ENCODE measurements around the gene SEC14L3. TPM values are rescaled to one million over a fixed set of nuclear protein-coding genes. Genes with fewer than 3 reads are reported as not detected.

Gene SEC14L3
- total and polyA plus RNA-seq, 9 donors, result not detected

GRCh38 chr22:30439836-30440235 is 32.0 kb downstream of the SEC14L3 start:
- Histone ChIP-seq H3K4me3 (no peak overlapping the region), H3K4me1 (ENCODE audit: insufficient read depth) (peaks cover 10% of the 10 kb centered on the region), H3K9me3 (no peaks in the 10 kb centered on the region), H3K27ac (no peak overlapping the region), H3K36me3 (no peaks in the 10 kb centered on the region), H3K27me3 (no peaks in the 10 kb centered on the region)
- 82 to 95% (median 92%) methylated on average over 11 of the region's 11 CpGs for WGBS, 3 donors
- DNase-seq, result no peak
- TF ChIP-seq EP300 (IDR thresholded peaks at IDR 0.05), result no peak
- TF ChIP-seq CTCF (IDR thresholded peaks at IDR 0.05), result no peak
- TF ChIP-seq POLR2A (IDR thresholded peaks at IDR 0.05), result no peak
- intact Hi-C loops (cut with DNase I), result loop anchor here in 1 of 4 donors (2.0 kb wide), 1 partner anchor 31 kb away; no protein-coding TSS in a partner anchor

- WGBS, 3 donors, result 86 to 95% (median 92%) methylated on average over 4 of the region's 4 CpGs
- H3K4me1 ChIP-seq (ENCODE audit: insufficient read depth), result peaks cover 7% of the 10 kb centered on the region
- no peak for DNase-seq
- no peak overlapping the region for H3K27ac ChIP-seq
- intact Hi-C loops (cut with DNase I), result loop anchor here in 1 of 4 donors (2.0 kb wide), 1 partner anchor 32 kb away; no protein-coding TSS in a partner anchor
- H3K4me3 ChIP-seq, result no peak overlapping the region
- H3K27me3 ChIP-seq, result no peaks in the 10 kb centered on the region
- no peaks in the 10 kb centered on the region for H3K9me3 ChIP-seq
- H3K36me3 ChIP-seq, result no peaks in the 10 kb centered on the region
- TF ChIP-seq EP300 (IDR thresholded peaks at IDR 0.05), result no peak
- TF ChIP-seq CTCF (IDR thresholded peaks at IDR 0.05), result no peak
- TF ChIP-seq POLR2A (IDR thresholded peaks at IDR 0.05), result no peak
These were observed 32.6 kb downstream of the SEC14L3 start for GRCh38 chr22:30439226-30439625.

- no peaks in the 10 kb centered on the region for H3K36me3 ChIP-seq
- DNase-seq, result no peak
- H3K4me1 ChIP-seq (ENCODE audit: insufficient read depth), result peaks cover 7% of the 10 kb centered on the region
- H3K9me3 ChIP-seq, result no peaks in the 10 kb centered on the region
- no peak overlapping the region for H3K27ac ChIP-seq
- no peak overlapping the region for H3K4me3 ChIP-seq
- no peak for TF ChIP-seq POLR2A (IDR thresholded peaks at IDR 0.05)
- TF ChIP-seq EP300 (IDR thresholded peaks at IDR 0.05), result no peak
- no peak for TF ChIP-seq CTCF (IDR thresholded peaks at IDR 0.05)
- intact Hi-C loops (cut with DNase I), result loop anchor here in 1 of 4 donors (2.0 kb wide), 1 partner anchor 32 kb away; no protein-coding TSS in a partner anchor
- H3K27me3 ChIP-seq, result no peaks in the 10 kb centered on the region
- 80 to 86% (median 82%) methylated on average over 3 of the region's 3 CpGs for WGBS, 3 donors
These were observed 33.3 kb downstream of the SEC14L3 start for GRCh38 chr22:30438559-30438958.

GRCh38 chr22:30436196-30436595 is 35.6 kb downstream of the SEC14L3 start:
- no peak overlapping the region for H3K27ac ChIP-seq
- TF ChIP-seq CTCF (IDR thresholded peaks at IDR 0.05) (no peak), POLR2A (IDR thresholded peaks at IDR 0.05) (no peak), EP300 (IDR thresholded peaks at IDR 0.05) (no peak)

More at GRCh38 chr22:30436196-30436595, 35.6 kb downstream of the SEC14L3 start:
- Histone ChIP-seq H3K9me3 (no peaks in the 10 kb centered on the region), H3K27me3 (no peaks in the 10 kb centered on the region), H3K4me1 (ENCODE audit: insufficient read depth) (peaks cover 6% of the 10 kb centered on the region), H3K36me3 (no peaks in the 10 kb centered on the region), H3K4me3 (no peak overlapping the region)
- intact Hi-C loops (cut with DNase I), result no loop called here
- DNase-seq, result no peak
- 69 to 85% (median 82%) methylated on average over 2 of the region's 2 CpGs for WGBS, 3 donors

Data from ovary (tissue), 9 donors.